Activated T-cell treated with anti-CD3 and anti-CD28 coated beads for 1 hour (primary cell): ENCODE data around the gene SPATA2L.
"Not testable (repeated sequence)": the region's sequence is repeated elsewhere in the genome, so short reads cannot be mapped to it uniquely, and the experiment has no call there.

Experiments
- DNase-seq: peaks from one replicate; pipeline ENCODE4 v3.0.0-alpha.2; 2020; ENCODE audit warnings: low read depth

Gene SPATA2L

DNA sequence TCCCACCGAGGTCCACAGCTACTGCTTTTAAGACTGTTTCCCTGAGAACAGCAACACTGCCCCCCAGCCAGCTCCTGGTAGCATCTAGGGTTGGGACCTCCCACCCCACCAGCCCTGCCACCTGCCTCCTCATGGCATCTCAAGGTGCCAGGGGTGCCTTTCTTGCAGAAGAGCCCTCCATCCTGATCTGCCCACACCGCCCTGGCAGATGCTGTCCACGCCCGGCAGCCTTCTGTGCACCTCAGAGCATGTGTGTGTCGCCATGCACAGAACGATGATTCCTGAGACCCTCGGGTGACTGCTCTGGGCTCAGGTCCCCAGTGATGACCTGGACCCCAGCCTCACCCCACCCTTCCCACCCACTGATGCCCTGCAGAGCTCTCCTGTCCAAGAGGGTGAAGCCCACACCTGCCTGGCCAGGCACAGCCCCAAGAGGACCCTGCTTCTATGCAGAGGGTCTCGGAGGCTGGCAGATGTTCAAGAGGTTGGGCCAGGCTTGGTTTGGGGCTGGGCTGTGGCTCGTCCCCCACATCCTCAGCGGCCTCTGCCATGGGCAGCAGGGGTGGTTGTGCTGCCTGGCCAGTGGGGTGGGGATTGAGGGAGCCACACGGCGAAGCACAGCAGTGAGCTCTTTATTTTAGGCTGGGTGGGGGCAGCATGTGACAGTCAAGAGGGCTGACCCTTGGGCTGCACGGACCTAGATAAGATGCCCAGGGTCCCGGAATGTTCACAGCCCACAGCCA is 5.2 kb upstream of the SPATA2L start:
- no peak for DNase-seq

DNA sequence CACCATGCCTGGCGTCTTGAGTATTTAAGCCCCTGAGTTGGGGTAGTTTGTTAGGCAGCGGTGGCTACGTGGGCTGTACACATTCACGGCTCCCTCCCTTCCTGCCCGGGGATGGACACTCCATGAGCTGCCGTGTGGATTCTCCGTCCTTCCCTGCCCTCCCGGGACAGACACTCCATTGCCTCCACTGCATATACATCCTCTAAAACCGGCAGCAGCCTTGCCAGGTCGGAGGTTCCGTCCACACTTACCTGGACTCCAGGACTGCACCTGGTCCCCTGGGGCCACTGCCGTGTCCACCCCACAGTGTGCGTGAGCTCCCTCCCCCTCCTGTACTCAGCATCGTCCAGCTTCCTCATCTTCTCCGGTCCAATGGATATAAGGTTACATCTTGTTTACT is 3.5 kb upstream of the SPATA2L start:
- no peak for DNase-seq

DNA sequence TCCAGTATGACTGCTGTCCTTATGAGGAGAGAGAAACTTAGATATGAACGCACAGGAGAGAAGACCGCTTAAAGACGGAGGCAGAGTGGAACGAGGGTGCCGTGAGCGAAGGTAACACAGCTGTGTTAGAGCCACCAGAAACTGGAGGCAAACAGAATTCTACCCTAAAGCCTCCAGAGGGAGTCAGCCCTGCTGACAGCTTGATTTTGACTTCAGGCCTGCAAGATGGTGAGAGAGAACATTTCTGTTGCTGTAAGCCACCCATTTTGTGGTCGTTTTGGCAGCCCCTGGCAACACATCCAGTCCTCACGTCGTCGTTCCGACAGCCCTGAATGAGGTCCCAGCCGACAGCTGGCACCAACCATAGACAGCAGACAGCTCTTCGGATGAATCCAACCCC is 2.8 kb upstream of the SPATA2L start:
- DNase-seq: no peak

DNA sequence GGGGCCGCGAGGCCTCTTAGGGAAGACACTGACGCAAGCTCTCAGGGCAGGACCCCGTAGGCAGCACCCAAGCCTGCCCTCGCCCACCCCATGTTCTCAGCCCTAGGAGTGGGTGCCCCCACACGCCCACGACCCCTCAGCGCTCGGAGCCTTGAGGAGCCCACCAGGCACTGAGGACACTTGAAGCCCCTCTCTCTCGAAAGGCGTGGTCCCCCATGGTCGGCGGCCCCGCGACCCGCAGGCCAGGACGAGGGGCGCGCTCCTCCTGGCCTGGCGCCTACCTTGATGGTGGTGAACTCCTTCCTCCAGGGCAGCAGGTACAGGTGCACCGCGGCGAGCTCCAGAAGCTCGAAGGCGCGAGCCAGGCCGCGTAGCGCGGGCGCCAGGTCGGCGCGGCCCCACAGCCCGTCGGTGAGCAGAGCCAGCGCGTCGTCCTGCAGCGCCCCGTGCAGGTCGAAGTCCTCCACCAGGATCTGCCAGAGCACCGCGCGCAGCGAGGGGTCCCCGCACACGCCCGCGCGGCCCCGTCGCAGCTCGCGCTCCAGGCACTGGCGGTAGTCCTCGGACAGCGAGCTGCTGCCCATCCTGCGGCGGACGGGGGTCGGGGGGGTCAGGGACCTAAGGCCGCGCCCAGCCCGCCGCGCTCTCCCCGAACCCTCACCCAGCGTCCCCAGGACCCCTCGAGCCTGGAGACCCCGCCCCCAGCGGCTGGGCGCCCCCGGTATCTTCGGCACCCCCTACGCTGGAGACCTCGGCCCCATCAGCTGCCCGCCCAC is 668 bp downstream of the SPATA2L start:
- DNase-seq: peak; percentile 29

DNA sequence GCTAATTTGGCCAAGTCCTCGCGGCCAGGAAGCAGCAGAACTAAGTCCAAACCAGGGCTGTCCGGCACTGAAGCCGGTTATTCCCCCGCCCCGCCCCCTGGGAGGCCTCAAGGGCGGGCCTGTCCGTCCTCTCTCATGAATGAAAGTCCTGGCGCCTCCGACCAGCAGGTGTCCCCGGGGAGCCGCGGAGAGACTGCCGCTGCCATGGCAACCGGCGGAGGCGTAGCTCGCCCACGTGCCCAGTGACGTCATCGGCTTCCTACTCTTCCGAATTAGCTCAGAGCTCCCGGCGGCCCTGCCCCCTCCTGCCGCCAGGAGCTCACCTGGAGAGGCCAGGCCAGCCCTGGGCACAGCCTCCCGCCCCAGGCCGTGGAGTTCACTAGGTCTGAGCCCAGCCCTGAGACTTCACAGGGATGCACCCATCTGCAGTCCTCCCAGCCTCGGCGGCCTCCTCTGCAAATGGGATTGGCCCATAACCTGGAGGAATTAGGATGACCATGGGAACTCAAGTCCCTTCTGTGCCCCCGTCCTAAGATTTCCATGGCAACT is 1.3 kb downstream of the SPATA2L start:
- DNase-seq: peak; percentile 95

DNA sequence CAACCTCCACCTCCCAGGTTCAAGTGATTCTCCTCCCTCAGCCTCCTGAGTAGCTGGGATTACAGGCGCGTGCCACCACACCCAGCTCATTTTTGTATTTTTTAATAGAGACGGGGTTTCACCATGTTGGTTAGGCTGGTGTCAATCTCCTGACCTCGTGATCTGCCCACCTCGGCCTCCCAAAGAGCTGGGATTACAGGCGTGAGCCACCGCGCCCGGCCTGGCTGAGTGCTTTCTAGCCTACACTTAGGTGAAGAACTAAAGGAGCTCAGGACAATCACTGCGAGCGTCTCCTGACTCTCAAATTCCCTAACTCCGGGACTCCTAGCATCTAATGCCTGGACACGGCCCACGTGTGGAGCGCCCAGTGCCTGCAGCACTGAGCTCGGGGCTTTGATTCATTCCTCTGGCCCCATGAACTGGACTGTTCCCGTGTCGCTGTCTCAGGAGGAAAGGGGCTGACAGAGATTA is 1.8 kb downstream of the SPATA2L start:
- not testable (repeated sequence) for DNase-seq

DNA sequence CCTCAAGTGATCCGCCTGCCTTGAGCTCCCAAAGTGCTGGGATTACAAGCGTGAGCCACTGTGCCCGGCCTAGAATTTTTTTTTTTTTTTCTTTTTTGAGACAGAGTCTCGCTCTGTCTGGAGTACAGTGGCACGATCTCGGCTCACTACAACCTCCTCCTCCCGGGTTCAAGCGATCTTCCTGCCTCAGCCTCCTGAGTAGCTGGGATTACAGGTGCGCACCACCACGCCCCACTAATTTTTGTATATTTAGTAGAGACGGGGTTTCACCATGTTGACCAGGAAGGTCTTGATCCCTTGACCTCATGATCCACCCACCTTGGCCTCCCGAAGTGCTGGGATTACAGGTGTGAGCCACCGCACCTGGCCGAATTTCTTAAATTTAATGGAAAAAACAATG is 2.8 kb downstream of the SPATA2L start:
- not testable (repeated sequence) for DNase-seq

DNA sequence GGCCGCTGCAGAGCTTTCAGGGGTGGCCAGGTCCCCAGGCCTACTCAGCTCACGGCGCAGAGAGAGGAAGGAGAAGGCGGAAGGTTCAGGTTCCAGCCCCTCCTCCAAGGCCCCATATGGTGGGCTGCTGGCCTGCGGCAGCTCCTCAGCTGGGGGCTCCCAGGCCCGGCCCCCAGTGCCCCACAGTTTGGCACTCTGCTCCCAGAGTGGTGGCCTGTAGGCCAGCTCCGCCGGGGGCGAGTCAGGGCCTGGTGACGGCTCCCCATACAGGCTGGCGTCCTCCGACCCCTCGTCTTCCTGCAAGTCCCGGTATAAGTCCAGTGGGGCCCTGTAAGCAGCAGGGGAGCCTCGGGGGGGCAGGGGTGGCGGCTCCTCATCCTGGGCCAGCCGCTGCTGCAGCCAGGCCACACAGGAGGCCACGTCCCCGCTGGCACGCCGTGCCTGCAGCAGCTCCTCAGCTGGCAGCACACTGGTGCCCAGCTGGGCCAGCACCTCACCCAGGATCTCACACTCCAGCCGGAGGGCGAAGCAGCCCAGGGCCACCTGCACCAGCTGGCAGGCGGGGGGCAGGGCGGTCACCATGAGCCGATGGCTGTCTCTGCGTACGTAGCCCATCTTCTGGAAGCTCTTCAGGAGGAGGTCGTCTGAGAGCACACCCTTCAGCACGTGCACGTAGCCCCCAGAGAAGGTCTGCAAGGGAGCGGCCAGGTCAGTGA is 3.7 kb downstream of the SPATA2L start:
- DNase-seq: no peak

DNA sequence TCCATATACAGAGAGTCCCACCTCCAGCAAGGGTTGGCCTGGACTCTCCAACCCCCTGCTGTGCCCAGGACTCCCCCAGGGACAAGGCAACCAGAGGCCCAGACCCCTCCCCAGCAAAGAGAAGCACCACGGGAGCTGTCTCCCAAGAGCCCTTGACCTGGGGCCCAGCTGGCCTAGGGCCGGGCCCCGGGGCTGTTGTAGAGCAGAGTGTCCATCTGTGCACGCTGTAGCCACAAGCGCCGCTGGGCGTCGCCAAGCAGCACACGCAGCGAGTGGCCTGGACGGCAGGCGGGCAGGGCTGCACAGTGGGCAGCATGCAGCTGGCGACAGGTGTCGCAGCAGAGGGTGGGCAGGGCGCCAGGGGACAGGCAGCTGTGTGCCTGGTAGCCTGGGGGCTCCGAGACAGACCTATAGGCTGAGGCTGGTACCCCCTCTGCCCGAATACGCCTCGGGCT is 4.3 kb downstream of the SPATA2L start:
- DNase-seq: no peak

DNA sequence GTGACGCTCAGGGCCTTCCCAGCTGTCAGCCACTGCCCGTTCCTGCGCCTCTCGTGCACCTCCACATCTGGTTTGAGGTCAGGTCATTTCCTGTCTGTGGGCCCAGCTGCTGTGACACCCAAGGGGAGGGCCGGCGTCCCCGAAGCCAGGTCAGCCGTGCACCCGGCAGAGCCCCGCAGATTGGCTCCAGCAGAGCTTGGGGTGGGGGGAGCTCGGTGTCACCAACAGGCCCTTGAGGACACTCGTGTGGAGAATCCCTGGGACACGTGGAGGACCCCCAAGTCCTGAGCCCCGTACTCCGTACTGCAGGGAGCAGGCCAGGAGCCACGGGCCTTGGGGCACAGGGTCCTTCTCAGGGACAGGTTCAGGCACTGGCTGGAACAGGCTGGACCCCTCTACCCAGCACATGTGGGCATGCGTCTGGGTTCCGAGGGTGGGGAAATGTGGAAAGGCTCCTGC is 4.8 kb downstream of the SPATA2L start:
- DNase-seq: no peak

DNA sequence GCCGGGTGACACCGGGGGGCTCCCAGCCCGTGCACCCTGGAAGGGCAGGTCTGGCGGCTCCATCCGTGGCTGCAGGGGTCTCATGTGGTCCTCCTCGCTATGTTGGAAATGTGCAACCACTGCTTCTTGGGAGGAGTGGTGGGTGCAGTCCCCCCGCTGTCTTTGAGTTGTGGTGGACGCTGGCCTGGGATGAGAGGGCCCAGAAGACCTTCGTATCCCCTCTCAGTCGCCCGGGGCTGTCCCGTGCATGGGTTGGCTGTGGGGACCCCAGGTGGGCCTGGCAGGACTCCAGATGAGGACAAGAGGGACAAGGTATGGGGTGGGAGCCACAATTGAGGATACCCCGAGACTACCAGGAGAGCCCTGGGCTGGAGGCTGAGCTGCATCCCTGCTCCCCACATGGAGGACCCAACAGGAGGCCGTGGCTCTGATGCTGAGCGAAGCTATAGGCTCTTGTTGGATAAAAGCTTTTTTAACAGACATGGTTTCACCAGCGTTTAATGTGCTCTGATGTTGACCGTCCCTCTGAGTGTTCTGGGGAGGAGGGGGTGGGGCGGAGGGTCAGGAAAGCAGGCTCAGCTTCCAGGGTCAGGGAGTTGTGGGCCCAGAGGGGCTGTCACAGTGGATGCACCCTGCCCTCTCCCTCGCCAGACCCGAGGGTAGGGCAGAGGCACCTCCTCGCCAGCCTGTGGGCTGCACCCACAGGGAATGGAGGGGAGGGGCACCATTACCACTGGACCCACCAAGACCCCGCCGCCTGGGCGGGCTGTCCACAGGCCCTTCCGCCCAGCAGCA is 5.4 kb downstream of the SPATA2L start:
- no peak for DNase-seq

DNA sequence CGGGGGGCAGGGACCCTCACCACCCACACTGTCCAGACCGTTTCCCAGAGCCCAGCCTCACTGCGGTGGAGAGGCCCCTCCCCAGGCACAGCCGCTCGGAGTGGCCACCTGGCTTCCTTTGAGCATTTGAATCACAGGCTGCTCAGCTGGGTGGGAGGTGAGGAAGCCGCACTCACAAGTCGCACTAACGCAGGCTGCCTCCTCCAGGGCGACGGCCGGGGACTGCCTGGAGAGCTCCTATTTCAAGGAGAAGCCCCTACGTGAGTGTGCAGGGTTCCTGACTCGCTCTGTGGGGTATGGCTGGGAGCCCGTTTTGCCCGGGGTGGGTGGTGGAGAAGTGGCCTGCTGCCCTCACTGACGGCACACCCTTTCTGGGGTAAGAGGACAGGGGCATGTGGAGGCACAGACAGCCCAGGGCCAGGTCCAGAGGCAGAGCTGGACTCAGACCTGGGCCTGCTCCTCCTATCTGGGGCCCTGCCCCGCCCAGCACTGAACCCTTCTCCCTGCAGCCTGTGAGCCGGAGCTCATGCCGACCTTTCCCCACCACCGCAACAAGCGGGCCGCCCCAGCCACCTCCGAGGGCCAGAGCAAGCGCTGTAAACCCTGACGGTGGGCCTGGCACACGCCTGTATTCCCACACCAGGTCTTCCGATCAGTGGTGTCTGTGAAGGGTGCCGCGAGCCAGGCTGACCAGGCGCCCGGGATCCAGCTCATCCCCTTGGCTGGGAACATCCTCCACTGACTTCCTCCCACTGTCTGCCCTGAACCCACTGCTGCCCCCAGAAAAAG is 6.2 kb downstream of the SPATA2L start:
- DNase-seq: no peak

DNA sequence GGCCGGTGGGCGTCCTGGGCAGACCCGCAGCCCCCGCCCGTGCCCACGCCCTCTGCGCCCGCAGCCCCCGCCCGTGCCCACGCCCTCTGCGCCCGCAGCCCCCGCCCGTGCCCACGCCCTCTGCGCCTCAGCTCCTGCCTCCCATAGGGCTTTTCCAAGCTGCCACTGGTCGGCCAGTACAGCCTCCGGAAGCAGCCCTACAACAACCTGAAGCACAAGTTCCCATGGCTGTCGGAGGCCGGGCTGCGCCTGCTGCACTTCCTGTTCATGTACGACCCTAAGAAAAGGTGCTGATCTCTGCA is 6.8 kb downstream of the SPATA2L start:
- DNase-seq: not testable (repeated sequence)

DNA sequence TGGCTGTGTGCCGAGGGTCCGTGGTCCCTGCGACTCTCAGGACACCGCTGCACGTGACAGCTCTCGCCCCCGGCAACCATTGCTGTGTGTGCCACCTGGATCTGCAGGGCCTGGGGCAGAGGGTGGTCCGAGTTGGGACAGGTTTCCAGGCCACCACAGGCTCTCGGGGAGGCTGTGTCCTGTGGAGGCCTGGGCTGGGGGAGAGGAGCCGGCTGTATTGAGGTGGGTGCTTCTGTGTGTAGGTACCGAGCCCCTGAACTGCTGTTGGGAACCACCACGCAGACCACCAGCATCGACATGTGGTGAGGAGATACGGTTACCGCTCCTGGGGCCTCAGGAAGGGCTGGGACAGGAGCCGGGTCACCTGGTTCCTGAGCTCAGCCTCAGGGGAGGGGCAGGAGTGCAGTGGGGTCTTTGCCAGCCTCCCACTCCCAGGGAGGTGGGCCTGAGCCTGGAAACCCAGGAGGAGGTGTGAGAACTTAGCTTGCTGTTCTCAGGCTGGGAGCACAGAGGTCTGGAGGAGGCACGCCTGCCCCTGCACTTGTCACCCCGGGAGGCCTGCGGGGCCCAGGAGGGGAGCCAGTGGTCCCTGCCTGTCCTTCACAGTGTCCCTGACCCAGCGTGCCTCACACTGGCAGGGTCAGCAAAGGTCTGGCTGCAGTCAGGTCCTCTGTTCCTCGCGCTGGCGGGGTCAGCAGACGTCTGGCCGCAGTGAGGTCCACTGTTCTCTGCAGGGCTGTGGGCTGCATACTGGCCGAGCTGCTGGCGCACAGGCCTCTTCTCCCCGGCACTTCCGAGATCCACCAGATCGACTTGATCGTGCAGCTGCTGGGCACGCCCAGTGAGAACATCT is 7.3 kb downstream of the SPATA2L start:
- DNase-seq: no peak

DNA sequence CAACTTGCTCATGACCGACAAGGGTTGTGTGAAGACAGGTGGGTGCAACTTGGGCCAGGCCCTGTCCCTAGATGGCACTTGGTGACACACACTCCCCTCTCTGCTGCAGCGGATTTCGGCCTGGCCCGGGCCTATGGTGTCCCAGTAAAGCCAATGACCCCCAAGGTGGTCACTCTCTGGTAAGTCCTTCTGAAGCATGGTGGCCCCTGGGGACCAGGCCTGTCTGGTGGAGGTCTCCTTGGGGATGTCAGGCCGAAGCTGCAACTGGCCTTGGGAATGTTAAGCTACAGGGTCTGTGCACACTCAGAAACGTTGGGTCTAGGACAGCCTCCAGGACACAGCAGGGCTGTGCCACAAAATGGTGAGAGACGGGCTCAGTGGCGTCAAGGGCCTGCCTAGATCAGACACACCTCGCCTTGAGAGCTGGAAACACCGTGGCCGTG is 8.2 kb downstream of the SPATA2L start:
- no peak for DNase-seq

DNA sequence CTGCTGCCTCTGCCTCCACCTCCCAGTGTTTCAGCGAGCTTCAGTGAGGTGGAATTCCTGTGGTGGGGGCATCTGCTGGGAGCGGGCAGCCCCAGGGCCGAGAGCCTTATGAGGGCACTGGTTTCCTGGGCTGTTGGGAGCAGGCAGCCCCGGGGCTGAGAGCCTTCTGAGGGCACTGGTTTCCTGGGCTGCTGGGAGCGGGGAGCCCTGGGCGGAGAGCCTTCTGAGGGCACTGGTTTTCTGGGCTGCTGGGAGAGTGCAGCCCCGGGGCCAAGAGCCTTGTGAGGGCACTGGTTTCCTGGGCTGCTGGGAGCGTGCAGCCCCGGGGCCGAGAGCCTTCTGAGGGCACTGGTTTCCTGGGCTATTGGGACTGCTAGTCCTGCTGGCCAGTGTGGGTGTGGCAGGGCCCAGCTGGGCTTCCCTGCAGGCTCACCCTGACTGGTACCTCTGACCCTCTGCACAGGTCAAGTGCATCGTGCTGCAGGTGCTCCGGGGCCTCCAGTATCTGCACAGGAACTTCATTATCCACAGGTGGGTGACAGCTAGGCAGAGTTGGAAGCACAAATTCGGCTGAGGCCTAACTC is 9.4 kb downstream of the SPATA2L start:
- DNase-seq: no peak

DNA sequence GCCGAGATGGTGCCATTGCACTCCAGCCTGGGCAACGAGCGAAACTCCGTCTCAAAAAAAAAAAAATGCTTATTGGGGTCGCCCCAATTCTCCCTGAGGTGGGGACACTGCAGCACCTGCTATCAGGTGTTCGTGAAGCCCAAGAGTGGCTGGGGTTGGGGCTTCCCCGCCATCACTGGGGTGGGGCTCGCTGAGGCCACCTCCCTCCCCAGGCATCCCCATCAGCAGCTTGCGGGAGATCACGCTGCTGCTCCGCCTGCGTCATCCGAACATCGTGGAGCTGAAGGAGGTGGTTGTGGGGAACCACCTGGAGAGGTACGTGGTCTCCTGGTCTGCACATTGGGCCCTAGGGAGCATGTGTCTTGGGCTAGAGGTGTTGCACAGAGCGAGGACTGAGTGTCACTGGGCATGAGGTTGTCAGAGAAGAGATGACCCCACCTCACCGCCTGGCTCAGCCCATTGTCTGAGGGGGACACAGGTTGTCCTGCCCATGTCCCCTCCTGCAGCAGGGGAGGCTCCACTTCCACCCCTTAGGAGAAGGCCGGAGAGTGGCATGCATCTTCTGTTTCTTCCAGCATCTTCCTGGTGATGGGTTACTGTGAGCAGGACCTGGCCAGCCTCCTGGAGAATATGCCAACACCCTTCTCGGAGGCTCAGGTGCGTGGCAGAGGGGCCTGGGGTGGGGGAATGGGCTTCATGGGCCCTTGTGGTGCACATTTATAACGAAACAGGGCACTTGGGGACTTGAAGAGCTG is 10.1 kb downstream of the SPATA2L start:
- DNase-seq: no peak

DNA sequence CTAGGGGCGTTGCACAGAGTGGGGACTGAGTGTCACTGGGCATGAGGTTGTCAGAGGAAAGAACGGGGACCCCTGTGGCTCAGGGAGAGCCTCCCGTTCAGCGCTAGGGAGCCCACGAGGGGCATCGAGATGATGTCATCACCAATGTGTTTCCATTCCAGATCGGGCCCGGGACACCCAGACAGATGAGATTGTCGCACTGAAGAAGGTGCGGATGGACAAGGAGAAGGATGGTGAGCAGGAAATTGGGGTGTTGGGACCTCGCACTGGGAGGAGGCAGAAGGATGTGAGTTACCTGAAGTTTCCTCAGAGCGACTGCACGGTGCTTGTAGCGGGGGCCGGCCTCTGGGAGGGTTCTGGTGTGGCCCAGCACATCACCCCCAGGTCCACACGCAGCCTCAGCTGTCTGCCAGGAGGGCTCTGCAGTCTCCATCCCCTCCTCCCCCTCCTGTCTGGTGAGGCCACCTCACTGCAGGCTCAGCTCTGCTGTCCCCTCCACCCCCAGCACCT is 11.1 kb downstream of the SPATA2L start:
- no peak for DNase-seq
